GM12865 (cell line): ENCODE results near the gene CREB1.

ENCODE experiments used
- DNase-seq: peaks from one replicate; pipeline ENCODE4 v3.0.0; 2010; ENCODE audit warnings: low read depth
- H3K4me3 ChIP-seq: 2 replicates; pipeline ENCODE4 v1.5.1; 2011; ENCODE audit warnings: mild to moderate bottlenecking, low read depth, low read length, control low read depth
- TF ChIP-seq, protein P1 (sequence below): IDR thresholded peaks from 2 replicates; pipeline ENCODE4 v1.5.1; 2011; ENCODE audit warnings: low read length, control low read depth, low read depth, inconsistent platforms; ENCODE audit not compliant: insufficient read depth; ENCODE audit errors: missing control alignments

The CREB1 gene

DNA sequence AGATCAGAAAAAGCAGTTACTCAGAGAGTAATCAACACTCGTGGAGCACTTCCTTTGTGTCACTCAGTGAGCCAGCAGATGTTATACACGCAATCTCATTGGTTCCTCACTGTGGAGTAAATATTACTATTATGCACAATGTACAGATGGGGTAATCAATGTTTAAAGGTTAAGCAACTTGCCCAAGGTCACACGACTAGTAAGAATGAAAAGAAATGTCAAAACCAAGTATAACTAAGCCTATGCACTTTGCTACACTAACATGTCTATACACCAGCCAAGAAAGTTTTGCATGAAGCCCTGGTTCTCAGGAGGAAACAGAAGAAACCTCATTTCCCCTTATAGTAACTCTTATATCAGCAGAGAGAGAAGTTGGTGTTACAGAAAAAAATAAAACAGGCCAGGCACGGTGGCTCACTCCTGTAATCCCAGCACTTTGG lies 90.0 kb downstream of the CREB1 start:
- no peak overlapping the region for H3K4me3 ChIP-seq
- peak; percentile 35 for DNase-seq
- TF ChIP-seq, protein P1, sequence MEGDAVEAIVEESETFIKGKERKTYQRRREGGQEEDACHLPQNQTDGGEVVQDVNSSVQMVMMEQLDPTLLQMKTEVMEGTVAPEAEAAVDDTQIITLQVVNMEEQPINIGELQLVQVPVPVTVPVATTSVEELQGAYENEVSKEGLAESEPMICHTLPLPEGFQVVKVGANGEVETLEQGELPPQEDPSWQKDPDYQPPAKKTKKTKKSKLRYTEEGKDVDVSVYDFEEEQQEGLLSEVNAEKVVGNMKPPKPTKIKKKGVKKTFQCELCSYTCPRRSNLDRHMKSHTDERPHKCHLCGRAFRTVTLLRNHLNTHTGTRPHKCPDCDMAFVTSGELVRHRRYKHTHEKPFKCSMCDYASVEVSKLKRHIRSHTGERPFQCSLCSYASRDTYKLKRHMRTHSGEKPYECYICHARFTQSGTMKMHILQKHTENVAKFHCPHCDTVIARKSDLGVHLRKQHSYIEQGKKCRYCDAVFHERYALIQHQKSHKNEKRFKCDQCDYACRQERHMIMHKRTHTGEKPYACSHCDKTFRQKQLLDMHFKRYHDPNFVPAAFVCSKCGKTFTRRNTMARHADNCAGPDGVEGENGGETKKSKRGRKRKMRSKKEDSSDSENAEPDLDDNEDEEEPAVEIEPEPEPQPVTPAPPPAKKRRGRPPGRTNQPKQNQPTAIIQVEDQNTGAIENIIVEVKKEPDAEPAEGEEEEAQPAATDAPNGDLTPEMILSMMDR: no peak

DNA sequence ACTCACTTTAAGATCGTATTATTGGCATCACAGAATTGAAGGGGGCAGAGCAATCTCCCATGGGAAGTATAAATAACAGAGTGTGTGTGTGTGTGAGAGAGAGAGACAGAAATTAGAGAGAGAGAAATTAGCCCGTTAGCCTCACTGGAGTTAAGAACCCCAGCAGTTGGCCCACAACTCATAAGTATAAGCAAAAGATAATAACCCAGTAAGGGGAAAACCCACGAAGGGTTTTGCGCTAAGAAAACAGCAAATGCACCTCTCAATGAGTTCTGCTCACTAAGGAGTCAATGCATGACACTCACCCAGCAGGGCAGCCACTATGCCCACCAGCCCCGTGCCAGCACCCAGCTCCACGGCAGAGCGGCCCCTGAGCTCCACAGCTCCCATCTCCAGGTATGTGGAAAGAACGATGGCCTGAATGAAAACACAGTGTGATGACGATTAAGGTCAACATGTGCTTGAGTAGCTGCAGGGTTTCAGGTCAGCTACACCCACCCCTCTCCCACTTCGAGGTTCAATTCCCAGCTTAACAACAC lies 91.8 kb downstream of the CREB1 start:
- TF ChIP-seq, protein P1: no peak
- DNase-seq: peak; percentile 15
- no peak overlapping the region for H3K4me3 ChIP-seq

DNA sequence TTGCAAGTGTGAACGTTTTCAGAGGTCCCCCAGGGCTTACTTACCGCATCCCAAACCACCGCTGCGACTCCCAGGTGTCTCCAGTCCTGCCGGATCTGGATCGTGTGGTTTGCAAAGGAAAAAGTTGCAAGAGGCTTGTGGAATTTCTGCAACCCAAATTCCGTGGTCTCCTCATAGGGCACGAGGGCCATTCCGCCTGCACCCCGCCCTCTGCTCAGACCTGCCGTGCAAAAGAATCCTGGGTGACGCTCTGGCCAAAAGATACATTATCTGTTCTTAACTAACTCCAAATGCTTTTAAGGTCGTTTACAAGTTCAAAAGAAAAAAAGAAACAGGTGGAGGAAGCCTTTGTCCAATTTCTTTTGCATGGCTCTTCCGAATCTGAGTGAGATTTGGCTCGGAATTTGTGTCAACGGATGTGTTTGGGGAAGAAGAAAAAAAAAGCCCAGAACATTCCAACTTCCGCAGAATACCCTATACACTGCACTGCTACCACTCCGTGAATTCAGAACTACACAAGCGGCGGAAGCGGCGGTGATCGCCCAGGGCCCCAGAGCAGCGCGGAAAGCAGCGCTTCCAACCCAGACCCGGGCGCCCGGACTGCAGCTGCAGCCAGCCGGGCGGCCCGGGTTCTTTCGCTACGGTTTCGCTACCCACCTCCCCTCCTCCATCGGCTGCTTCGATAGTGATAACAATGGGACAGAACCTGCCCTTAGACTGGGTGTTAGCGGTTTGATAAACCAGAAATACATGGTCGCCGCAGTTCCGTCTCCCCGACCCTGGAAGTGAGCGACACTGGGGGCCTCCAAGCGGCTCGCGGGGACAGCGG lies 94.6 kb downstream of the CREB1 start:
- TF ChIP-seq, protein P1: no peak
- peak; percentile 87 for DNase-seq
- H3K4me3 ChIP-seq: peak overlapping the region; percentile 96

DNA sequence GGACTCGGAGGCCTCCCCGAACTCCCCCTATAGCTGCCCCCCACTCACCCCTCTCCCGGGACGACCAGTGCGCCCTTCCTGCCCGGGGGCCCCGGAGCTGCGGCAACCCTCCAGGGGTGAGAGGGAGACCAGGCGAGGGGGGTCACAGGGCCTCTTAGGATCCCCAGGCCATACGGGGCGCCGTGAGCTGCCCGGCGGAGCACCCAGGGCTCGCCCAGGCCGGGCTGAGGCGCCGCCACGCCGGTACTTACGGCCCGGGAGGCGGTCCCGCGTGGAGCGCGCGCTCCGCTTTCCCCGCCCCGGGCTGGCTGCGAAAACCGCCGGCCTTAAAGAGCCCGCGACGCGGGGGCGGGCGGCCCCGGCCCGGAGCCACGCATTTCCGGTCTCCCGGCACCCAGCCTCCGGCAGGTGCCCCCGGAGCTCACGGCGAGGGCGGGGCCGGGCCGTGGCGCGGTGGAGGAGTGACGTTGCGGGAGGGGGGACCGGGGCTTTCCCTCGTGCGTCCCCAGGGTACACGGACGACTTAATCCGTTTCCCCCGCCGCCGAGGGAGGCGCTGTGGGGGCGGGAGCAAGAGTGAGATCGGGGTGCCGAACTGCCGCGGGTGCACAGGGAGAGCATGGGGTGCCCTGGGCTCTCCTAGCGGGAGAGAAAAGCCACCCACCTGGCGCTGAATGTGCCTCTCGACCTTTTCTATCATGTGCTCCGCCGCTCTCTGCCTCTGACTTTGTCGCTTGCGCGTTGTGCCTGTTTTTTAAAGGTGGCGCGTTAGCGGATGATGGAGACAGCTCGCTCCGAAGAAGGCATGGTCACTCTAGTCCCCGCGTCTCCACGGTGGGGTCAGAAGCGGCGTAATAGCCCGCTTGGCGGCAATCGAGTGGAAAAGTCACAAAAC lies 95.5 kb downstream of the CREB1 start, which contains the start of gene METTL21A:
Gene METTL21A, minus strand, starts transcription at position 381 of the 894 bp plus-strand sequence. CDS start 1,019 bp downstream, outside the sequence.
- DNase-seq: peak; percentile 98
- TF ChIP-seq, protein P1: peak; percentile 53
- H3K4me3 ChIP-seq: peak within 1 kb of the TSS; percentile 96

DNA sequence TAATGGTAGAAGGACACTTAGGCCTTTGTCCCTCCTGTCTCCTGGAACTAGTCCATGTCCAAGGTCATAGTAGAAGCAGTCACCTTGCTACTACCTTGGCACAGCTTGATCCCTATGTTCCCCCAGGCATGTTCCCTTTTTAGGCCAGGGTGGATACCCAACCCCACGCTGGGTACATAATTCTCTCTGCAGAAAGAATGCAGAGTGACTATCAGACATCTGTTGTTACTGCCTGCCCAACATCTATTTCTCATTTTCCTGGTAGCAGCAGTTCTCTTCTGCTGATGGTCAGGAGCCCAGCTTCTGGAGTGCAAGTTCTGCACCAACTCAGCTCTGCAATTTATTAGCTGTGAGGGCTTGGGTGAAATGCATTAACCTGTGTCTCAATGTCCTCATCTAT lies 99.8 kb downstream of the CREB1 start:
- no peak for DNase-seq
- TF ChIP-seq, protein P1: no peak

DNA sequence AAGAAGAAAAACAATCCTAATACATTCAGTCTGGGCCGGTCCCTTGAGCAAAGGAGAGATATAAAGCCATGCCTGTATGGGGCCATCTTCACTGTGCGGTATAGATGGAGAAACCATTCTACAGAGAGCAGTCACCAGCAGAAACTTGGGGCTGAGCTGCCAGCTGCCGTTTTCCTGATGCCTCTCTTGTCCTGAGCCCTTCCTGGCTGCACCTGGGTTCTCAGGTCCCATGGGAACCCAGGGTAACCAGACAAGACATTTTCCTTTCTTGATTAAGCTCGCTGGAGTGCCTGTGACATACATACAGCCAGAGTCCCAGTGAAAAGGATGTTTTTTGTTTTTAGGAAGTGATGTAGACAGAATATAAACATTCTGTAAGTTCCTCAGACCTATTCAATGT lies 100.7 kb downstream of the CREB1 start:
- H3K4me3 ChIP-seq: no peak overlapping the region
- DNase-seq: no peak
- TF ChIP-seq, protein P1: no peak

More for the DNA sequence above, 99.8 kb downstream of the CREB1 start:
- H3K4me3 ChIP-seq: no peak overlapping the region
